Measurements from ENCODE around the gene MGAT5.

DNA sequence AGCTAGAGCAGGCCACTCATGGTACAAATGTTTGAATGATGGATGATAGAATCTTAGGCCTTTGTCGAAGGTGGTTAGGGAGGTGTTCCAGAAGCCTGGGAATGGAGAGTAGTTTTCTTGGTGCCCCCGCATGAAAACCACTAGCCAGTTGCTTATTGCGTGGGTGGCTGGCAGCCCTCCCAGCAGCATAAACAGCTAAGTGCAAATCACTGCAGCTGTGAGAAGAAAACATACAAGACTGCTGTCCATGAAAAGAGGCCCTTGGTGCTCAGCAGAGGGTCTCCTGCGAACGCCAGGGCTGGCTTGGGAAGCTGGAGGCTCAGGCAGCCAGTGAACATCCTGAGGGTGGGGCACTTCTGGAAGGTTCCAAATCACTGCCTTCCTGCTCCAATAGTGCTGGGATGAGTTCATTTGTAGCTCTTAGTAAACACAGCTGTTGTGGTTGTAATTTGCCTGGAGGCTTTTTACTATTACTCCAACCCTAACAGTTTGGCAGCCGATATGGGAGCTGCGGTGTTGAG is 118.8 kb downstream of the MGAT5 start:
- TF ChIP-seq RAD21 (IDR thresholded peaks at IDR 0.05; ENCODE audit: low read depth) (no peak), CTCF (IDR thresholded peaks at IDR 0.05 in 2 of 3, conservative IDR thresholded peaks at IDR 0.05 in 1 of 3; ENCODE audit: borderline replicate concordance in 1 of 3, insufficient read depth in 1 of 3, low read depth in 2 of 3, low read length in 2 of 3) (no peak), POLR2A (IDR thresholded peaks at IDR 0.05; ENCODE audit: borderline replicate concordance, extremely low read depth, insufficient read depth, insufficient read length) (no peak), CEBPB (IDR thresholded peaks at IDR 0.05; ENCODE audit: low read depth) (no peak), EZH2 (IDR thresholded peaks at IDR 0.05) (no peak), YY1 (IDR thresholded peaks at IDR 0.05; ENCODE audit: extremely low read depth, insufficient replicate concordance, low read depth, low read length) (no peak)

Data from HCT116 (cell line).